Right kidney (tissue), 1 donor: ENCODE results near the gene ACRV1.

Experiments
- DNase-seq: peaks from one replicate; pipeline ENCODE4 v3.0.0-alpha.2; 2016

ACRV1 gene

DNA sequence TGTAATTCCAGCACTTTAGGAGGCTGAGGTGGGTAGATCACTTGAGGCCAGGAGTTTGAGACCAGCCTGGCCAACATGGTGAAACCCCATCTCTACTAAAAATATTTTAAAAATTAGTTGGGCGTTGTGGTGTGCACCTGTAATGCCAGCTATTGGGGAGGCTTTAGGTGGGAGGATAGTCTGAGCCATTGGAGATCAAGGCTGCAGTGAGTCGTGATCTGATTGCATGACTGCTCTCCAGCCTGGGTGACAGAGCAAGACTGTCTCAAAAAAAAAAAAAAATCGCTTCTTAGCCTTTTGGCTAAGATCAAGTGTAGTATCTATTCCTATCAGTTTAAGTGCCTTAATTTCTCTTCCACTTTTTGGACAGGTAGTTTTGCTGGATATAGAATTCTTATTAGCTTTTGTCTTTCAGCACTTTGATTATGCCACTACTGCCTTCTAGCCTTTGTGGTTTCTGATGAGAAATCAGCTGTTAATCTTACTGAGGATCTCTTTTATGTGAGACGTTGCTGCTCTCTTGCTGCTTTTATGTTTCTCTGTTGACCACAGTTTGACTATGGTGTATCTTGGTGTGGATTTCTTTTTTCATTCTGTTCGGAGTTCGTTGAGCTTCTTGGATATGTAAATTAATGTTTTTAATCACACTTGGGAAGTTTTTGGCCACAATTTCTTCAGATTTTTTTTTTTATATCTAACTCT, 31.0 kb downstream of the ACRV1 start:
- no peak for DNase-seq

DNA sequence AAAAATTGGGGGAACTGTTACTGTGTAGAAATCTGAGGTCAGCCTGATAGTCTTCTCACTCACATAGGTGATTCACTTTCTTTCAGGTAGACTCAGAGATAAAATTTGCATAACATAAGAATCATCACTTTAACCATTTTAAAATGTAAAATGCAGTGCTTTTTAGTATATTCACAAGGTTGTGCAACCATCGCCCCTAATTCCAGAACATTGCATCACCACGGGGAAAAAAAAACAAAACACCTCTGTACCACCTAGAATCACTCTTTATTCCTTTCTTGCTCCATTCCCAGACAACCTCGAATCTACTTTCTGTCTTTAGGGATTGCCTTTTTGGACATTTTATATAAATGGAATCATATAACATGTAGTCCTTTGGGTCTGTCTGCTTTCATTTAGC, 34.8 kb downstream of the ACRV1 start:
- DNase-seq: no peak

DNA sequence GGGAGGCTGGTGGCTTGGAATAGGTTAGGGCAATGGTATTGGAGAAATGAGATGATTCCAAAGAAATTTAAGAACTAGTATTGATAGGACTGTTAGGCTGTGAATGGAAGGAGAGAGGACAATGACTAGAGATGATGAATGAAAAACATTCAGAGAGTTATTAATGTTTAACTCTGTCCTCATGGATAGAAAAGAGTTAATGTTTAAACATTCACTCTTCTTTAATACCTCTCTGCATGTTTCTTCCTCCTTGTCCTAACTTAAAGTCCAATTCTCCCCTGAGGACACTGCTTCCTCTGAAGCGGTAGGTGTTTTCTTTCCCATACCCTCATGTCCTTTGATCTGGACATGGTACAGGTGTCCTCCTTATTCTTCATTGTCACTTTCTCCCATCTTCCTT, 42.3 kb downstream of the ACRV1 start:
- DNase-seq: no peak

DNA sequence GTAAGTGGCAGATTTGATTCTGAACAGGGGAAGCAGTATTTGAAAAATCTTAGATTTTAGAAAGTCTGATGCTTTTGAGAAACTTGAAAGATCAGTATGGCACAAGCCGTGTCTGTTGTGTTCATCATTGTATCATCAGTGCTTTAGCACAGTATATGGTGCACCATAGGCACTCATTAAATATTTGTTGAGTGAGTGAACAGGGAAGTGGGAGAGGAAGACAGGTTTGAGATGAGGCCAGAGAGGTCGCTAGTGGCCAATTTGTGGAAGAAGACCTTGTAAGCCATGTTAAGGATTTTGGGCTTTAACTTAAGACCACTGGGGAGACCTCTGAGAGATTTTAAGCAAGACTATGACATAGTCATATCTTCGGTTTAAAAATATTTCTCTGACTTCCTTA, 42.8 kb downstream of the ACRV1 start:
- DNase-seq: no peak

DNA sequence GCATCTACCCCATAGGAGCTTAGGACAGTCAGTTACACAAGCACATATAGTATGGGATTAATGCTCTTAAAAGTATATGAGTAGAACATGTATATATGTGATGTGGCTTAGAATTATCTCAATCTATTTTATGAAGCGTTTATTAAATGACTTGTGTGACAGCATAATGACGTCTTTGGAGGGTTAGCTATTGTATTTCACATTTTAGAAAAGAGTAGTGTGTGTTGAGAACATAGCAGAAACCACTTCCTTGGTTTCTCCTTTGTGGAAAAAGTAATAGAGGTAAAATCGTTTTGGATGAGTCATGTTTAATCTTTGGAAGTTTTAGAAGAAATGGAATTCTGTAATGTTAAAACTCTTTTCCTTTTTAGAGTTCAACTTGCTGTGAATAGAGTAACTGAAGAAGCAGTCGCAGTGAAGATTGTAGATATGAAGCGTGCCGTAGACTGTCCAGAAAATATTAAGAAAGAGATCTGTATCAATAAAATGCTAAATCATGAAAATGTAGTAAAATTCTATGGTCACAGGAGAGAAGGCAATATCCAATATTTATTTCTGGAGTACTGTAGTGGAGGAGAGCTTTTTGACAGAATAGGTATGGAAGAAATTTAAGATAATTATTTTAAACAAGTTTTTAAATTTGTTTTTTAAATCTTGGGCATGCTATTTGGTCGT, 53.3 kb downstream of the ACRV1 start:
- no peak for DNase-seq

DNA sequence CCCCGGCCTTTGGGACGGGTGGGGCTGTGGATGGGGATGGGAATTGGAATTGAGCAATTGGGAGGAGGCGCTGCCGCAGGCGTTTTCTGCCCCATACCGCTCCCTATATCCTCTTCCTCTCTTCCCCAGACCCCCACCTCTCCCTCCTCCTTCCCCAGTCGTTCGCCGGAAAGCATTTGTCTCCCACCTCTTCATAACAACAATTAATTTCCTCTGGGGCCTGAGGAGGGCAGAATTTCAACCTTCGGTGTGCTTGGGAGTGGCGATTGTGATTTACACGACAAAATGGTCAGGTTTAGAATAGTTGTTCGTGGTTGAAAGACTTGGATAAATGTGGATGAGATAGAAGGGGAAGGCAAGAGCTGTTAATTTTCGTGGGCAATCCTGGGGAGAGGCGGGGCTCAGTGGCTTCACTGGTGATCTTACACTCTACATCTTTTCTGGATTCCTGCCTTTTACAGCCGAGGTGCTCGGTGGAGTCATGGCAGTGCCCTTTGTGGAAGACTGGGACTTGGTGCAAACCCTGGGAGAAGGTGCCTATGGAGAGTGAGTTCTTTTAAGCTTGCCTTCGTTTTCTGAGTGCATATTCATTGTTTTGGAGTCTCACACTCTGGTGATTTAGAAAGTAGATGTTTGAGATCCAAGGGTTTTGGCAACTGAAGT, 54.2 kb downstream of the ACRV1 start:
- no peak for DNase-seq

DNA sequence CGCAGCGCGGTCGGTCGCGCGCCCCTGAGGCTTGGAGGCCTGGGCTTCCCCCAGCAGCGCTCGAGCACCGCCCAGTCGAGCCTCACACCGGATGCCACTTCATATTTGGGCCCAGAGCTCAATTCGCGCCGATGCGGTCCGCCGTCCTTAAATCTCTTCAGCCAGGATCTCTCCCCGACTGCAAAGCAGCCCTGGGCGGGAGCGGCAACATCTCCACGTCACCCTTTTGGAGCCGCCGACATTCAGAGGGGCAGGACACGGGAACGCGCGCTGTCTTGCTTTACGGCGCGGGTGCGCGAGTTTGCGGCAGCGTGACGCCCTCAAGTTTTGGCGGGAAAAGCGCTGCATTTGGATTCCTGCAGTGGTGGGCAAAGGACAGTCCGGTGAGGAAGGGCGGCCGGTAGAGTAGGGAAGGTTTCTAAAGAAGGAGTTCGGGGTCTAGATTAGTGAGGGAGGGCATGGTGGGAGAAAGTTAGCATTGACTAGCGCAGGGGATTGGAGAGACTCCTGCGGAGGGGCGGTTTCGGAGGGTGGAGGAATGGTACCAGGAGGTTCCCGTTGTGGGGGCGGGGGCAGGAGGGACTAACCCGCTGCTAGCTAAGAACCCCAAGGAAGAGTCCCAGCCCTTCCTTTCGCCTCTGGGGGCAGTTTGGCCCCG, 54.9 kb downstream of the ACRV1 start:
- peak; percentile 100 for DNase-seq

DNA sequence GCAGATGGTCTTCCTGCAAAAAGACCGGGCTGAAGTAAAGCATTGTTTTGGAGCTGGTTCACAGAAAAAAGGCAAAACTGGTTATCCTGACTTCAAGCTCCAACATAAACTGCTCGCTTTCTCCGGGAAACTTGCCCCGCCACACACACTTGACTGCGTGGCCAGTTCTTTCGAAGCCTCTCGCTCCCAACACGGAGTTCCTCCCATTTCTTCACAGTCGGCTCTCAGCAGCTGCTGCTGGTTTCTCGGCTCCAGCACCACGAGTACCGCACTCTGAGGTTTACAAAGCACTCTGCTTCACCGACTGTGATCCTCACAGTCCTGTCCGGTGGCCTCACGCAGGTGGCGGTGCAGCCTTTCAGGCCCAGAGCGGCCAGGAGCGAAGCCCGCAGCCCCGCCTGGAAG, 55.4 kb downstream of the ACRV1 start:
- no peak for DNase-seq

DNA sequence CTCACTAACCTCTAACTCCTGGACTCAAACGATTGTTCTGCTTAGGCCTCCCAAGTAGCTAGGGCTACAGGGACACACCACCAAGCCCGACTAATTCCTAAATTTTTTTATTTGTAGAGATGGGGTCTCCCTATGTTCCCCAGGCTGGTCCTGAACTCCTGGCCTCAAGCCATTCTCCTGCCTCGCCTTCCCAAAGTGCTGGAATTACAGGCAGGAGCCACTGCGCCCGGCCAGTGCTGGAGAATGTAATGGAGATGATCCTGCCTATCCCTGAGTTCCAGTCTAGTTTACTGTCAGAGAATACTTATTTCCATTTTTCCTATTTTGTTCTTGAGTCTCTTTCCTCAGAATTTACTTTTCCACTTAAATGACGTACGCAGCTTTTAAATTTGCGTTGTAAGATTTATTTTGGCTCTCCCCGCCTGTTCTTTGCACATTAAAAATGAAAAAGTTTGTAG, 55.9 kb downstream of the ACRV1 start, which contains the start of gene CHEK1:
Gene CHEK1, plus strand, starts transcription at position 408 of the 458 bp plus-strand sequence. CDS start 1,606 bp downstream, outside the sequence.
- no peak for DNase-seq

DNA sequence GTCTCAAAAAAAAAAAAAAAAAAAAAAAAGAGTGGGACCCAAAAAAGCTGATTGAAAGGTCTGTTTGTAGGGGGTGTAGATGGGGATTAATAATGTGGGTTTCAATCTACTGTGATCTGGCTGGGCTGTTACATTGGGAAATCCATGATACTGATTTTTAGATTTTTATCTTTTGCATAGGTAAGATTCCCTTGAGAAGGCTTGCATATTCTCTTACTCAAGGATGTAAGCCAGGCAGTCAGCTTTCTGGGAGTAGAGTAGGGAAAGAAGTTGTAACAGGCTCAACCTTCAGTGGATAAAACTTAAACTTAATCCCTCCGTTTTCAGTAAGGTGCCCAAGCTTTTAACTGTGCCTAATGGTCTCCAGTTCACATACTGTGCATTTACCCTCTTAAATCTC, 57.6 kb downstream of the ACRV1 start:
- DNase-seq: no peak

DNA sequence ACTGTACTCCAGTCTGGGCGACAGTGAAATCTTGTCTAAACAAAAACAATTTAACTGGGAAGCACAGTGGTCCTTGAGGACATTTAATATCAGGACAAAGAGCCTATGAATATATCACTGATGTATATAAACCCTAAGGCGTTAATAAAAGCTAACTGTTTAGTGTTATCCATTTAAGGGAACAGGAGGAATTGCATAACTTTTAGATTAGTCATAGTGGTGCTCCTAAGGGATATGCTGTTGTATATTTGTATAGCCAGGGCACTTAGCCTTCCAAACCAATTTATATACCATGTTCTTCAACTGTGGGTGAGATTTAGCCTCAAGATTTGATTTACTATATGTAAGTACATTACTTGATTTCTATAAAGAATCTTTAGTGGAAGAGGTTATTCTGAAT, 58.7 kb downstream of the ACRV1 start:
- no peak for DNase-seq
